Measurements from ENCODE around the gene GPR78. TPM values are rescaled to one million over a fixed set of nuclear protein-coding genes. Genes with fewer than 3 reads are reported as not detected.

GPR78 gene
- total and polyA plus RNA-seq, 2 of the 8 experiments (the other 6 are each of a cell fraction or from before 2014, with no cell fraction given), result 1.0 to 3.0 TPM

DNA sequence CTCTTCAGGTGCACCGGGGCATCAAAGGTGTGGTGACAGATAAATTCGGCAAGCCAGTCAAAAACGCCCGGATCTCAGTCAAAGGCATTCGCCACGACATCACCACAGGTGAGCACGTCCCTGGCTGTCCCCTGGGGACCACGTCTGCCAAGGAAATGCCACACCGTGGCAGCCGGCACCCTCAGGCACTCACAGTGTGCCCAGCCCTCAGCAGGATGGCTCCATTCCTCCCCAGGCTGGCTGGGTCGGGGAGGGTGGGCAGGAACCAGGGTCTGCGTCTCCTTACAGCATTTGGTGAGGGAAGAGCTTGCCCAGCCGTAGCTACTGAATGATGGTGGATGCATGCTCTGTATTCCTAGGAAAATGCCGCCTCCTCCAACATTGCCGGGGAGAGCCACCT is 38.2 kb downstream of the GPR78 start:
- Histone ChIP-seq H2BK20ac (ENCODE audit: low read length) (no peak overlapping the region), H3K14ac (ENCODE audit: insufficient read length) (no peak overlapping the region), H4K8ac (ENCODE audit: extremely low read depth, insufficient read depth, low read length) (no peak overlapping the region), H4K91ac (replicated peaks; ENCODE audit: insufficient read length, low read length) (no peak overlapping the region), H3K27me3 (replicated peaks in 1 of 4; ENCODE audit: control insufficient read depth in 3 of 4, extremely low read depth in 1 of 4, insufficient read depth in 3 of 4, low read length in 3 of 4) (no peaks in the 10 kb centered on the region), H3K4me1 (replicated peaks in 1 of 4; ENCODE audit: control insufficient read depth in 3 of 4, insufficient read depth in 4 of 4, low read length in 3 of 4) (no peaks in the 10 kb centered on the region), H3K4me2 (ENCODE audit: insufficient read depth in 1 of 2, low read depth in 2 of 2, low read length in 2 of 2) (no peak overlapping the region), H3K23me2 (ENCODE audit: low read depth, low read length) (no peaks in the 10 kb centered on the region), H2BK12ac (ENCODE audit: low read depth, low read length) (no peak overlapping the region), H2AK5ac (ENCODE audit: low read depth, low read length) (no peak overlapping the region), H3K4me3 (ENCODE audit: extremely low read depth in 1 of 4, insufficient read depth in 2 of 4, low read depth in 3 of 4, low read length in 4 of 4) (no peak overlapping the region), H3K23ac (ENCODE audit: insufficient read length) (no peak overlapping the region), H3K79me1 (ENCODE audit: low read depth, low read length) (no peaks in the 10 kb centered on the region; the same call in 1 of the 2 replicates), H3K9ac (replicated peaks in 1 of 4; ENCODE audit: extremely low read depth in 1 of 4, low read depth in 3 of 4, low read length in 3 of 4) (no peak overlapping the region), H3K18ac (ENCODE audit: extremely low read depth, low read length) (no peak overlapping the region), H3K9me3 (ENCODE audit: insufficient read depth in 2 of 2, low read depth in 1 of 2, low read length in 1 of 2) (no peaks in the 10 kb centered on the region), H2BK120ac (replicated peaks; ENCODE audit: low read depth, low read length) (no peak overlapping the region), H3K27ac (ENCODE audit: low read depth, low read length) (no peak overlapping the region), H4K5ac (ENCODE audit: insufficient read length, low read depth, low read length) (no peak overlapping the region), H3K4ac (replicated peaks; ENCODE audit: insufficient read length, low read depth, low read length) (no peak overlapping the region), H4K20me1 (replicated peaks in 1 of 2; ENCODE audit: control insufficient read depth in 1 of 2, insufficient read depth in 2 of 2, low read length in 2 of 2) (peaks cover 4 to 12% of the 10 kb centered on the region in 2 experiments), H2BK5ac (ENCODE audit: low read depth, low read length) (no peak overlapping the region), H2AFZ (ENCODE audit: low read length) (no peak overlapping the region), H3K56ac (replicated peaks; ENCODE audit: insufficient read length, low read depth, low read length) (no peak overlapping the region), H3K79me2 (ENCODE audit: control insufficient read depth in 1 of 2, insufficient read depth in 2 of 2, low read length in 2 of 2) (no peaks in the 10 kb centered on the region), H3K36me3 (ENCODE audit: control insufficient read depth in 2 of 4, insufficient read depth in 4 of 4, low read length in 3 of 4) (peaks cover 0 to 17% (median 9%) of the 10 kb centered on the region in 4 experiments; a peak in 3 of 8 replicates), H2BK15ac (ENCODE audit: low read length) (no peak overlapping the region)
- TF ChIP-seq SAP30 (IDR thresholded peaks at IDR 0.05; ENCODE audit: insufficient read depth, insufficient replicate concordance, low read length) (no peak), CTBP2 (IDR thresholded peaks at IDR 0.05; ENCODE audit: borderline replicate concordance, insufficient read depth, insufficient read length, low read length) (no peak), POLR2AphosphoS5 (IDR thresholded peaks at IDR 0.05; ENCODE audit: low read depth, low read length) (no peak), FOSL1 (IDR thresholded peaks at IDR 0.05; ENCODE audit: insufficient read depth, low read depth, low read length) (no peak), NRF1 (IDR thresholded peaks at IDR 0.05; ENCODE audit: low read depth, low read length) (no peak), MAFK (IDR thresholded peaks at IDR 0.05; ENCODE audit: low read depth, low read length) (no peak)
- TF ChIP-seq, protein P1, sequence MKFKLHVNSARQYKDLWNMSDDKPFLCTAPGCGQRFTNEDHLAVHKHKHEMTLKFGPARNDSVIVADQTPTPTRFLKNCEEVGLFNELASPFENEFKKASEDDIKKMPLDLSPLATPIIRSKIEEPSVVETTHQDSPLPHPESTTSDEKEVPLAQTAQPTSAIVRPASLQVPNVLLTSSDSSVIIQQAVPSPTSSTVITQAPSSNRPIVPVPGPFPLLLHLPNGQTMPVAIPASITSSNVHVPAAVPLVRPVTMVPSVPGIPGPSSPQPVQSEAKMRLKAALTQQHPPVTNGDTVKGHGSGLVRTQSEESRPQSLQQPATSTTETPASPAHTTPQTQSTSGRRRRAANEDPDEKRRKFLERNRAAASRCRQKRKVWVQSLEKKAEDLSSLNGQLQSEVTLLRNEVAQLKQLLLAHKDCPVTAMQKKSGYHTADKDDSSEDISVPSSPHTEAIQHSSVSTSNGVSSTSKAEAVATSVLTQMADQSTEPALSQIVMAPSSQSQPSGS (IDR thresholded peaks at IDR 0.05; ENCODE audit: low read length), result no peak
- TF ChIP-seq, protein P2, sequence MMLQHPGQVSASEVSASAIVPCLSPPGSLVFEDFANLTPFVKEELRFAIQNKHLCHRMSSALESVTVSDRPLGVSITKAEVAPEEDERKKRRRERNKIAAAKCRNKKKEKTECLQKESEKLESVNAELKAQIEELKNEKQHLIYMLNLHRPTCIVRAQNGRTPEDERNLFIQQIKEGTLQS (IDR thresholded peaks at IDR 0.05; ENCODE audit: insufficient read depth, low read depth, low read length), result no peak
- FAIRE-seq (no peak), DNase-seq (ENCODE audit: low read depth in 1 of 2, low spot score in 2 of 2) (no peak)
- ChIA-PET POLR2A (ENCODE audit: partially characterized antibody) (interaction anchor here (0.7 kb wide), 1 partner anchor 165 kb away, joined by 3 read pairs; no protein-coding TSS in a partner anchor), CTCF (ENCODE audit: partially characterized antibody) (interaction anchor here (0.9 to 4.9 kb wide), 4 partner anchors 8 to 138 kb away, joined by 3 to 36 read pairs (median 3); no protein-coding TSS in a partner anchor)
- 84% methylated on average over 12 of the region's 15 CpGs; no CpG with 5 or more reads in 1 of the 2 experiments for WGBS, 2 experiments (ENCODE audit: extremely low coverage in 1 of 2, insufficient coverage in 1 of 2, insufficient read length in 1 of 2, insufficient replicate concordance in 2 of 2, low coverage in 1 of 2, low lambda C conversion rate in 2 of 2, missing lambda C conversion rate in 1 of 2)

Measured in H1 (cell line).